HG02763 (cell line): ENCODE data around the gene DNAH2.
"Not testable (repeated sequence)": the region's sequence is repeated elsewhere in the genome, so short reads cannot be mapped to it uniquely, and the experiment has no call there.

ENCODE experiments used
- ATAC-seq: cut with Tn5 transposase; IDR thresholded peaks from one replicate; pipeline ENCODE4 v1.9.1; 2021; ENCODE audit warnings: mild to moderate bottlenecking, moderate library complexity; ENCODE audit not compliant: unreplicated experiment

DNAH2 gene

DNA sequence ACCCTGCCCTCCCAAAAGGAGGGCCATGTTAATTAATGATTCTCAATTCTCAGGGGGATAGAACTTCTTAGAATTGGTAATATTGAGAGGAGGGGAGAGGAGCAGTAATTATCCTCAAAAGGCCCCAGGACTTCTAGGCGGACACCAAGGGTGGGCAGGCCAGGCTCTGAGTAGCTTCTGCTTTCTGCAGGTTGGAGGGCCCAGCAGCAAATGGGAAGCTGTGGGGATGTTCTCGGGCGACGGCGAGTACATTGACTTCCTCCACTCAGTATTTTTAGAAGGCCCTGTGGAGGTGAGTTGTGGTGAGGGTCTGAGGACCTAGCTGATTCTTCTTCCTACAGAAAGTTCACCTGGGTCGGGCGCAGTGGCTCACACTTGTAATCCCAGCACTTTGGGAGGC lies 57.5 kb downstream of the DNAH2 start:
- ATAC-seq, result no peak

- no peak for ATAC-seq
Observed at GRCh38 chr17:7777017-7777416, 59.5 kb downstream of the DNAH2 start.

DNA sequence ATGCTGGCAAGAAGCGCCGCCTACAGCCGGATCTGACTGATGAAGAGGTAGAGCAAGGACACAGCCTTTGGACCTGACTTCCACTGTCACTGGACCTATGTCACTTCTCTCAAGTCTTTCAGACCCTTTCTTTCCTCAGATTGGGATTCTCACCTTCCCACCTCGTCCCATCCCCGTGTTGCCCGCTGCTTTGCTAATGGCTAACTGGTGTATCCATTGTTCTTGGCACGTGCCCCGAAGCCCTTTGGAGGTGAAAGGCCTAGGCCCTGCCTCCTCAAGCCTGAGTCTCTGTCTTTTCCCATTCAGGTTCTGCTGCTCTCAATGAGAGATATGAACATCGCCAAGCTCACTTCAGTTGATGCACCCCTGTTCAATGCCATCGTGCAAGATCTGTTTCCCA lies 63.2 kb downstream of the DNAH2 start:
- ATAC-seq, result no peak

GRCh38 chr17:7781429-7781828 lies 63.9 kb downstream of the DNAH2 start:
- peak; percentile 42 for ATAC-seq

DNA sequence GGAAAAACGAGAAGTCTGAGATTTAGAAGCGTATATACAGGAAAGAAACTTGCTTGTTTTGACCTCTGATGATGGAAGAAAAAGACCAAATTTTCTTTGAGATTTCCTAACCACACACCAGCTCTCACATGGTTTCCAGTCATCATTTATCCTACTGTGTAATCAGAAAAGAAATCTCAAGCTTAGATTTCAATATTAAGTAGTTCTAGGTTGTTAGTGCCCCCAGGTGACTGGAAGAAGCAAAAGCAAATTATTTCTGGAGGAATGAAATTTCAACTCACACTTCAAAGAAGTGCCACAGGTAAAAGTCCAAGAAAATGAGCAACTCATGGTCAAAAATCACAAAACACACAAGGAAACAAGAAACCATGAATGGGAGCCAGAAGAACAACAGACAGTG lies 64.7 kb downstream of the DNAH2 start:
- no peak for ATAC-seq

DNA sequence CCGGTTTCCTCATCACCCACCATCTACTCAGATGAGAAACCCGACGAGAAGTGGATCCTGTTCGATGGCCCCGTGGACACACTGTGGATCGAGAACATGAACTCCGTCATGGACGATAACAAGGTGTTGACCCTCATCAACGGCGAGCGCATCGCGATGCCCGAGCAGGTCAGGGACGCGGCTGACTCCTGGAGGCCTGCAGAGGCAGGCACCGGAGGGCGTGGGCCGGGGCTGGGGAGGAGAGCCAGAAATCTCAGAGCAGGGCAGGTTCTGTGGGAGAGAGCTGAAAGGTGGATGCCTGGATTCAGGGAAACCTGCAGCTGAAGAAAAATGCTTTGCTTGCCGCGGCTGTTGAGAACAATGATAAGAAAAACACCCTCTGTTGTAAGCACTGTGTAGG lies 69.3 kb downstream of the DNAH2 start:
- no peak for ATAC-seq

DNA sequence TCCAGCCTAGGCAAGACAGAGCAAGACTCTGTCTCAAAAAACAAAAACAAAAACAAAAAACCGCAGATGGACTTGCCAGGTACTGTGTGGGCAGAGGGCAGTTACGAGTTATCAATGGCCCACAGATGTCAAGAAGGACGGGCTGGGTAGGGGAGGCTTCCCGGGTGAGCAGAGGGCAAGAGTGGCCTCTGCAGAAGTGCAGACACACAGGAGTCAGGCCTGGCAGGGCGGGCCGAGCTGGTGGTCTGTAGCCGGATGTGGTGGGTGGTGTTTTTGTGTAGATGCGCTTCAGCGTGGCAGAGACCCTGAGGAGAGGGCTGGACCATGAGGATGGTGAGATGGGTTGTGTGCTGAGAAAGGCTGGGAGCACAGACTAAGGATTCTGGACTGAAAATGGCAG lies 71.6 kb downstream of the DNAH2 start:
- no peak for ATAC-seq

- no peak for ATAC-seq
Observed at GRCh38 chr17:7790150-7790549, 72.6 kb downstream of the DNAH2 start.

GRCh38 chr17:7792611-7793010 lies 75.1 kb downstream of the DNAH2 start:
- ATAC-seq, result no peak

DNA sequence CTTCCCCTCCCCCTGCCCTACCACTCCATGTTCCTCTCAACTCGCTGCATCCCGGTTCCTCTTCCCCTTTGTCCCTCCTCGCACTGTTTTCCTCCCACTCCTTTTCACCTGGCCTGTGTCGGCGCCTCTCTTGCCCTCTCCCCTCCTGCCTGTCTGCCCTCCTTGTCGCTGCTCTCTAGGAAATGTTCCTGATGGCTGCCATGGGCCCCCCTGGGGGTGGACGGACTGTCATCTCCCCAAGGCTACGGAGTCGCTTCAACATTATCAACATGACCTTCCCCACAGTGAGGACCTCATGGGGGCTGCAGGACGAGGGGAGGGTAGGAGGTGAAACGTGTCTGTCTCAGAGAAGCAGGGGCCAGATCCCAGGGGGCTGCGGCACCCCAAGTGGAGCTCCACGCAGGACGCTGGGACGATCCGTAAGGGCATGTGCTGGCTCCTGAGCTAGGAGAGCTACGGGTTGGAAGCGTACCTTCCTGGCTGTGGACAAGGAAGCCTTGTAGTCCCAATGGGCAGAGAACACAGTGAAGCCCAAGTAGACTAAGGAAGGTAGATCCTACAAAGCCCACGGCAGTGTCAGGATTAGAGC lies 76.6 kb downstream of the DNAH2 start:
- no peak for ATAC-seq

DNA sequence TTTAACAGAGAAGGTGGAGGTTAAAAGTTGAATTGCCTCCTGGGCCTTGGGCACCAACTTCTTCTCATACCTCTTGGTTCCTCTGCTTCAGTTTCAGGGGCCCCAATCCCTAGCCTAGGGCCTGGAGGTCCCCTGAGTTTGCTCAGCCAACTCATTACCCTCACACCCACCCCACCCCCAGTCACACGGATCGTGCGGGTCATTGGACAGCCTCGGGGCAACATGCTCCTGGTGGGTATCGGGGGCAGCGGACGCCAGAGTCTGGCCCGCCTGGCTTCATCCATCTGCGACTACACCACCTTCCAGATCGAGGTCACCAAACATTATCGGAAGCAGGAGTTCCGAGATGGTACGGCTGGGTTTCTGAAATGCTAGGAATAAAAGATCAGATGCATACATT lies 80.4 kb downstream of the DNAH2 start:
- ATAC-seq, result no peak

DNA sequence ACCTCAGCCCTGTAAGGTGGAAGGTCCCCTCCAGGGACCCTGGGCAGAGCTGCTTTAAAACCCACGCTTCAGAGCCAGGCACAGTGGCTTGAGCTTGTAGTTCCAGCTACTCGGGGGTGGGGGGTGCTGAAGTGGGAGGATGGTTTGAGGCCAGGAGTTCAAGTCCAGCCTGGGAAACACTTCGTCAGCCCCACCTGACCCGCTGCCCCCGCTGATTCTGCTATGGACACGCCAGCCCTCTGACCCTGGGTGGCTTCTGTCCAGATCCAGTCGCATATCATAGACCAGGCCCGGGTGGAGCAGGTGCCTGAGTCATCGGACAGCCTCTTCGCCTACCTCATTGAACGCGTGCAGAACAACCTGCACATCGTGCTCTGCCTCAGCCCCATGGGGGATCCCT lies 81.3 kb downstream of the DNAH2 start:
- no peak for ATAC-seq

GRCh38 chr17:7803981-7804380 lies 86.4 kb downstream of the DNAH2 start:
- ATAC-seq, result no peak

- no peak for ATAC-seq
Observed at GRCh38 chr17:7806587-7806986, 89.0 kb downstream of the DNAH2 start.

DNA sequence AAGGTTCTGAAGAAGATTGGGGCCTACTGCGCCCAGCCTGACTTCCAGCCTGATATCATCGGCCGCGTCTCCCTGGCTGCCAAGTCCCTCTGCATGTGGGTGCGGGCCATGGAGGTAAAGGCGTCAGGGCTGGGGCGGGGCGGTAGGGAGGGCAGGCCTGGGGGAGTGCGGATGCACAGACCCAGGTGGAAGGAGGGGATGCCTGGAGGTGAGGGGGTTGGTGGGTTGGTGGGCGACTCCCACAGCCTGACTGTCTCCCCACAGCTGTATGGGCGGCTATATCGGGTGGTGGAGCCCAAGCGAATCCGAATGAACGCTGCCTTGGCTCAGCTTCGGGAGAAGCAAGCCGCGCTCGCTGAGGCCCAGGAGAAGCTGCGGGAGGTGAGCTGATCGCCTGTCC lies 89.7 kb downstream of the DNAH2 start:
- no peak for ATAC-seq

- no peak for ATAC-seq
Observed at GRCh38 chr17:7809086-7809790, 91.7 kb downstream of the DNAH2 start.

GRCh38 chr17:7809791-7810343 lies 92.3 kb downstream of the DNAH2 start:
- ATAC-seq, result not testable (repeated sequence)

DNA sequence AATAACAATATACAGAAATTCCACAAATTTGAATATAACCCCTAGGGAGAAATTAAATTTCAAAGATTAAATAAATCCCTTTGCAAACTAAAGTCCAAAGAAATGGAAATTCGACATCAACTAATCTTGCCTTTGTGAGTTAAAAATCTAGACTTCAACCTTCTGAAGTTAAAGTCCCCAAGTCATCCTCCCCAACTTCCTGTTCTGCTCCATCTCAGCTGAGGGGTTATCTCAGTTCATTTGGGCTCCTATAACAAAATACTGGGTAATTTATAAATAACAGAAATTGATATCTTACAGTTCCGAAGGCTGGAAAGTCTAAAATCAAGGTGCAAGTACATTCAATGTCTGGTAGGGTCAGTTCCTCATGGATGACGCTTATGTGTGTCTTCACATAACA lies 93.7 kb downstream of the DNAH2 start:
- no peak for ATAC-seq

- no peak for ATAC-seq
Observed at GRCh38 chr17:7814969-7815368, 97.4 kb downstream of the DNAH2 start.

DNA sequence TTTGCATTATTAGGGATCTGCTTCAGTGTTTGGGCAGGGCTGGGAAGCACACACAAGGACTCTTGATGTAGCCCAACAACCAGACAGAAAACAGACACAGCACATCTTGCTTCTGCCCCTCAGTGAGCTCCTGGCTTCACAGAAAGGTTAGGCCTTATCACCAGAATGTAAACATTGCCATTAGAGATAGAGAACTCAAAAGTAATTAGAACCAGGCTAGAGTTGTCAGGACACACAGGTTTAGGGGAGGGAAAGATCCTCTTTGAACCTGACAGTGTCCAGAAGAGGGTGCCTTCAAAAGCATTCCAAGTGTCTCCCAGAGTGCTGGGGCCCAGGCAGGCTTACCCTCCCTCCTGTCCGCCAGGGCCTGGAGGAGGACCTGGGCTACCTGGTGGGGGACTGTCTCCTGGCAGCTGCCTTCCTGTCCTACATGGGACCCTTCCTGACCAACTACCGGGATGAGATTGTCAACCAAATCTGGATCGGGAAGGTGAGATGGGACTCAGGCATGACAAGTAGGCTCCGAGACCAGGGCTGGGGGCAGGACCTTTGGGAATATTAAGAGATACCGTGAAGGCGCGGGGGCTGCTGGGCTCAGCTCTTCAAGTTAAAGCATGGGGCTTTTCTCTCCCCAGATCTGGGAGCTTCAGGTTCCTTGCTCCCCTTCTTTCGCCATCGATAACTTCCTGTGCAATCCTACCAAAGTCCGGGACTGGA lies 99.5 kb downstream of the DNAH2 start:
- no peak for ATAC-seq

DNA sequence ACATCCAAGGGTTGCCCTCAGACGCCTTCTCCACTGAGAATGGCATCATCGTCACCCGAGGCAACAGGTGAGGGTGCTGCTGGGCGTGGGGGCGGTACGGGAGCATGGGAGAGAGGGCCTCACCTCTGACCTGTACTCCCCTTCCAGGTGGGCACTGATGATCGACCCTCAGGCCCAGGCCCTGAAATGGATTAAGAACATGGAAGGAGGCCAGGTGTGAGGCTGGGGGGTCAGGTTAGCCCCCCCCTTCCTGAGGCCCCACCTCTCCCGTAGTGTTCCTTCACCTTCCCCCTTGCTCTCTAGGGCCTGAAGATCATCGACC lies 100.1 kb downstream of the DNAH2 start:
- ATAC-seq, result no peak

- no peak for ATAC-seq
Observed at GRCh38 chr17:7818026-7818425, 100.5 kb downstream of the DNAH2 start.
